Body of pancreas (tissue), 4 donors: Measurements from ENCODE around the gene BRMS1. TPM values are rescaled to one million over a fixed set of nuclear protein-coding genes. Genes with fewer than 3 reads are reported as not detected.

ENCODE experiments used
- ATAC-seq: fragments of 150-250 bp; one replicate; pipeline ENCODE4 v1.9.1; 2016
- DNase-seq, 4 donors: peaks; one replicate each; pipeline ENCODE4 v3.0.0-alpha.2; 2019
- H3K27ac ChIP-seq, 4 donors: fragments of 200-600 bp; sonication (generic); 1 replicate in 3 of 4; 2 replicates in 1 of 4; pipeline versions ENCODE4 v1.5.1 to v1.6.1; 2016 to 2019; ENCODE audit warnings: mild to moderate bottlenecking in 1 of 4, mixed read lengths in 1 of 4, moderate library complexity in 1 of 4
- H3K27me3 ChIP-seq, 2 donors: fragments of 200-600 bp; sonication (generic); one replicate each; pipeline ENCODE4 v1.6.0; 2016; ENCODE audit warnings: mild to moderate bottlenecking in 1 of 2
- H3K36me3 ChIP-seq, 2 donors: fragments of 200-600 bp; sonication (generic); replicated peaks in 1 of 2; 2 replicates each; pipeline ENCODE4 v1.5.1; 2016; ENCODE audit warnings: low read depth in 2 of 2; ENCODE audit not compliant: insufficient read depth in 1 of 2
- H3K4me1 ChIP-seq: fragments of 200-600 bp; sonication (generic); one replicate; pipeline ENCODE4 v1.6.0; 2016
- H3K4me3 ChIP-seq, 2 donors: fragments of 200-600 bp; sonication (generic); 1 replicate in 1 of 2; 2 replicates in 1 of 2; pipeline ENCODE4 v1.5.1; 2016 to 2019
- H3K9me3 ChIP-seq, 3 donors: fragments of 200-600 bp; sonication (generic); 1 replicate in 2 of 3; 2 replicates in 1 of 3; pipeline ENCODE4 v1.5.1; 2016
- POLR2A ChIP-seq, 3 donors: fragments of 450-650 bp; IDR thresholded peaks; one replicate each; pipeline ENCODE4 v1.6.1; 2016; ENCODE audit warnings: antibody characterized with exemption in 3 of 3, mild to moderate bottlenecking in 2 of 3
- WGBS, 2 donors: methylation state at CpG; one replicate each; pipeline ENCODE4 v1.1.5; 2017; 5-methylcytosine and 5-hydroxymethylcytosine counted together
- intact Hi-C: fragments of 100-400 bp; cut with DNase I; formaldehyde crosslinking; loops from one replicate; pipeline ENCODE4 v1.15.1; 2023
- total RNA-seq, 2 donors: library from RNA; depleted of rRNA; stranded (reverse); fragments of >200 nt; gene quantifications; one replicate each; pipeline ENCODE4 v1.1.0, GENCODE V29; 2016
- TF ChIP-seq, protein P1 (sequence below), 7 experiments: fragments of 450-650 bp in 4 of 7; fragments of 200-600 bp in 3 of 7; sonication (generic) in 3 of 7; IDR thresholded peaks; one replicate each; pipeline ENCODE4 v1.5.1; 2016 to 2019; ENCODE audit warnings: antibody characterized with exemption in 7 of 7

The BRMS1 gene
- total RNA-seq, 2 donors from 2014 or later, result 19.4 to 23.1 TPM

DNA sequence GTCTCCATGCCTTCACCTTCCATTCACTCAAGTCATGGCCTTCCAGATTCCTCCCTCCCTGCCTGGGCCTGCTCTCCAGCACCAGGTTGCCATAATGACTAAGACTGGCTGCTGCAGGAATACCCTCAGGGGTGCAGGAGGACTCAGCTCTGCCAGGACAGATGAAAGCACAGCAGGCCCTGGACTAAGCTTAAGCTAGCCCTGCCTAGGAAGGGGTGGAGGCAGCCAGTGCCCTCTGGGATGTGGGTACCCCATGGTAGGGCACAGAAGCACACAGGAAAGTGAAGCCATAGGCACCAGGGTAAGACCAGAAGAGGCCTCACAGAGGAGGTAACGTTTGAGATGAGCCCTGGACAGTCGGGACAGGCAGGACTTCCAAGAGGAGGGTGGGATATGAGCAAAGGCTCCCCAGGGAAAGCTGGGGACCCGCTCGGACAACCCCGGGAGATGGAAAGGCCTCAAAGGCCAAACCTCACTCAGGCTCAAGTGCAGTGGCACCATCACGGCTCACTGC is 5.7 kb downstream of the BRMS1 start:
- no peak overlapping the region for H3K4me3 ChIP-seq
- H3K4me1 ChIP-seq, result peaks cover 41% of the 10 kb centered on the region
- no peaks in the 10 kb centered on the region for H3K9me3 ChIP-seq
- no peaks in the 10 kb centered on the region for H3K27me3 ChIP-seq
- TF ChIP-seq, protein P1, sequence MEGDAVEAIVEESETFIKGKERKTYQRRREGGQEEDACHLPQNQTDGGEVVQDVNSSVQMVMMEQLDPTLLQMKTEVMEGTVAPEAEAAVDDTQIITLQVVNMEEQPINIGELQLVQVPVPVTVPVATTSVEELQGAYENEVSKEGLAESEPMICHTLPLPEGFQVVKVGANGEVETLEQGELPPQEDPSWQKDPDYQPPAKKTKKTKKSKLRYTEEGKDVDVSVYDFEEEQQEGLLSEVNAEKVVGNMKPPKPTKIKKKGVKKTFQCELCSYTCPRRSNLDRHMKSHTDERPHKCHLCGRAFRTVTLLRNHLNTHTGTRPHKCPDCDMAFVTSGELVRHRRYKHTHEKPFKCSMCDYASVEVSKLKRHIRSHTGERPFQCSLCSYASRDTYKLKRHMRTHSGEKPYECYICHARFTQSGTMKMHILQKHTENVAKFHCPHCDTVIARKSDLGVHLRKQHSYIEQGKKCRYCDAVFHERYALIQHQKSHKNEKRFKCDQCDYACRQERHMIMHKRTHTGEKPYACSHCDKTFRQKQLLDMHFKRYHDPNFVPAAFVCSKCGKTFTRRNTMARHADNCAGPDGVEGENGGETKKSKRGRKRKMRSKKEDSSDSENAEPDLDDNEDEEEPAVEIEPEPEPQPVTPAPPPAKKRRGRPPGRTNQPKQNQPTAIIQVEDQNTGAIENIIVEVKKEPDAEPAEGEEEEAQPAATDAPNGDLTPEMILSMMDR (IDR thresholded peaks at IDR 0.05), result no peak
- no peak for TF ChIP-seq POLR2A (IDR thresholded peaks at IDR 0.05)
- no peak overlapping the region for H3K27ac ChIP-seq
- H3K36me3 ChIP-seq, result peaks cover 4 to 16% of the 10 kb centered on the region in 2 donors
- intact Hi-C loops, result no loop called here
- WGBS, 2 donors, result 84 to 85% methylated on average over 5 to 6 of the region's 6 CpGs
- DNase-seq, result no peak
- ATAC-seq, result no peak

DNA sequence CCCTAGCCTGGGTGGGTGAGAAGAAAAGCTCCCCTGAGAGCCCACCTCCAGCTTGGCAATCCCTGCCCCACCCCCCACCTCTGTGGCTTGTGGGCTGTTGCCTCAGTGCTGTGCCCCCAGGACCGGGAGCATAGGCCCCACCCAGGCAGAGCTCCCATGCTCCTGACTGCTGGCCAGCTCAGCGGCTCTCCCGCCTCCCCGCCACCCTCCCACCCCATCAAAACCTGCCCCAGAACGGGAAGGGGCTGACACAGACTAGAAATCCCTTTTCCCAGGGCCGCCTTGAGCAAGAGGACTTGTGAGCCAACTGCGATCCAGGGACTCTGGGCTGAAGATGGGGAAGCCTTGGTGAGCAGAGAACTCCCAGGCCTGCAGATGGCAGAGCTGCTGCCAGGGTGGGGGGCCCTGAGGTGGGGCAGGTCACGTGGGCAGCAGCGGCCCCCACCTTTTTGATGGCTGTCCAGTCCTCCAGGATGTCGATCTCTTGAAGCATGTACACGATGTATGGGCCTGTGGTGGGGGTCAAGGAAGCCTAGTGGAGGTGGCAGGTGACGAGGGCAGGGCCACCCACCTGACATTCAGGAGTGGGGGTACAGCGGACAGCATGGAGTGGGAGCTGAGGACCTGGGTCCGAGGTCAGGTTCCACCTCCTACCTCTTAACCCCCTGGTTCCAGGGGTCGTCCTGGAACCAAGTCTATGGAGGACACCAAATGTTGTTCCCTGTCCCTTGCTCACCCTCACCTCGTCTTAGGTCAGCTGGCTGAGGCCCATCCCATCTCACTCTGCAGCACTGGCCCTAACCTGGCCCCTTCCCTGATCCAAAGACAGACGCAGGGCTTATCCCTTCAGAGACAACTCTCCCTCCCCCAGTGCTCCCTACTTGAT is 6.4 kb downstream of the BRMS1 start:
- intact Hi-C loops, result no loop called here
- H3K9me3 ChIP-seq, result no peaks in the 10 kb centered on the region
- 79 to 84% methylated on average over 8 to 15 of the region's 17 CpGs for WGBS, 2 donors
- H3K36me3 ChIP-seq, result peaks cover 4 to 16% of the 10 kb centered on the region in 2 donors
- H3K27ac ChIP-seq, result no peak overlapping the region
- TF ChIP-seq, protein P1 (IDR thresholded peaks at IDR 0.05), result no peak
- TF ChIP-seq POLR2A (IDR thresholded peaks at IDR 0.05), result no peak
- no peak overlapping the region for H3K4me3 ChIP-seq
- H3K27me3 ChIP-seq, result no peaks in the 10 kb centered on the region
- no peak for DNase-seq
- H3K4me1 ChIP-seq, result peaks cover 34% of the 10 kb centered on the region
- ATAC-seq, result no peak

DNA sequence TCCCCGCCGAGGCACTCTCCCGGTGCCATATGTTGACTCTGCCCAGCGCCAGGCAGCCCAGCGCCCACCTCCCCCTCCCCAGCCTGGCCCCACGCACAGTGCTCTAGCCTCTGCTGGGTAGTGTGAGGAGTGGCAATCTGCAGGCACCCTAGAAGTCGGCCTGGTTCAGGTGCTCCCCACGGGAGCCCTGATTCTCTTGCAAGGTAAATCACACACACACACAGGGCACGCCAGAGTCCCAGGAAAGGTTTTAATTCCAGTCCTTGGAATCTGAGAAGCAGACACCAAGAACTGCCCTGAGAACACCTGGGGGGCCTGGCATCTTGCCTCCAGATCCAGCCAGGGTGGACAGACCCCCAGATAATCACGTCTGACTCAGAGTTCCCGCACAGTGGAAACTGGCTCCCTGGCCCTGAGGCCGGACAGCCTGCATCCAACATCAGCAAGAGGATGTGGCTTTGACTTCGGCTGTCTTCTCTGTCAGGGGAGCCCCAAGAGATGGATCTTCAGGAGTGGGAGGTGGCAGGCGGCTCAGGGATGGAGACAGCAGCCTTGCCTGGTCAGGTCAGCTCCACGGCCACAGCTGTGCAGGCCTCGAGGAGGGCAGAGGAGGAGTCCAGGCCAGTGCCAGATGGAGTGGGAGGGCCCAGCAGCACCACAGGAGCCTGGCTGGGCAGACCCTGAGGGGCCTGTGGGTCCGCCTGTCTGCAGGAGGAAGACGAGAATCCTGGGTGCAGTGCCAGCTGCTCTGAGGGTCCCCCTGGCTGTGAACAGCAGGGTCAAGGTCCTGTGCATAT is 7.6 kb downstream of the BRMS1 start:
- H3K4me1 ChIP-seq, result peaks cover 30% of the 10 kb centered on the region
- no peak for TF ChIP-seq POLR2A (IDR thresholded peaks at IDR 0.05)
- TF ChIP-seq, protein P1 (IDR thresholded peaks at IDR 0.05), result no peak
- DNase-seq, result no peak
- intact Hi-C loops, result no loop called here
- H3K36me3 ChIP-seq, result peaks cover 4 to 16% of the 10 kb centered on the region in 2 donors
- 49 to 62% methylated on average over 3 to 15 of the region's 18 CpGs for WGBS, 2 donors
- H3K9me3 ChIP-seq, result no peaks in the 10 kb centered on the region
- no peak overlapping the region for H3K4me3 ChIP-seq
- H3K27ac ChIP-seq, result peak overlapping the region in 2 of 4 donors; percentile 69 to 74
- no peaks in the 10 kb centered on the region for H3K27me3 ChIP-seq
- ATAC-seq, result no peak

DNA sequence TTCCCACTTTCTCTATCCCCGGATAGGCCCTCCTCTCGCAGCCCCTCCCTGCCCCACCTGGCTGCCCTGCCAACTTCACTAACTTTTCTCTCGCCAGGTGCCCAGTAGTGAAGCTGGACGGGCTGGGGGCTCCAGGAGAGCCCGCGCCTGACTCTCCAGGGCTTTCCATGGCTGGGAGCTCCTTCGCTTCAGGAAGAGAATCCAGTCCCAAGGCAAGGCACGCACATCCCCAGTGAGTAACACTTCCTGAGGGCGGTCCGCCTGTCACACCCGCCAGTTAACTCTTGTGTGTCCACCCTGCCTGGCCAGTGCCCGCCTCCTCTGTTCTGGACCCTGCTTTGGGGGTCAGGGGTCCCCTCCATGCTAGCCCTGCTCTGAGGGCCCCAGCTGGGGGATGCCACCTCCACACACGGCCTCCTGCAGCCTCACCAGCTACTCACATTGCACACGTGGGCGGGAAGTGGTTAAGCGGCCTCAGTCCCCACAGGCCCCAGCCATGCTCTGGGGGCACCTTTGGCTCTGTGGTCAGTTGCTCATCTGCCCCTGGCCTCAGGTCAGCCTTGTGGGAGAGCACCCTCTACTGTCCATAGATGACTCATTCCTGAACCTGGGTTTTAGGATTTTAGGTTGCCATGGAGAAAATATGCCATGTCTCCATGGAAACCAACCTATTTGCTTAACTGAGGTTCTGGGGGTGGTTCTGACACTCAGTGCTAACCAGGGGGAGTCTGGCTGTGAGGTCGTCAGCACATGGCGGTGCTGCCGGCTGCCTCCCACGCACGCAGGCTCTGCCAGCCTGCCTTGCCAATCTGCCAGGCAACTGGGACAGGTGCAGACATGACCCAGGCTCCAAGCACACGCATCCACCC is 8.4 kb downstream of the BRMS1 start, which contains the start of gene RIN1:
Gene RIN1, minus strand, starts transcription at position 201 of the 869 bp plus-strand sequence. Its CDS starts 32 bp downstream, at position 169.
- no peaks in the 10 kb centered on the region for H3K27me3 ChIP-seq
- peak within 1 kb of the TSS in 1 of 2 donors; percentile 18 for H3K4me3 ChIP-seq
- peaks cover 30% of the 10 kb centered on the region for H3K4me1 ChIP-seq
- WGBS, 2 donors, result 3 to 4% methylated on average over 9 to 21 of the region's 22 CpGs
- TF ChIP-seq POLR2A (IDR thresholded peaks at IDR 0.05), result peak in 2 of 3 donors; percentile 45 to 52
- TF ChIP-seq, protein P1 (IDR thresholded peaks at IDR 0.05), result peak in 4 of 7 experiments; percentile 25 to 38 (median 32)
- intact Hi-C loops, result no loop called here
- DNase-seq (peak; percentile 56 to 75 (median 65)), ATAC-seq (peak; percentile 72)
- peak within 1 kb of the TSS in 3 of 4 donors; percentile 31 to 74 (median 69) for H3K27ac ChIP-seq
- H3K9me3 ChIP-seq, result no peaks in the 10 kb centered on the region
- peaks cover 1 to 13% of the 10 kb centered on the region in 2 donors for H3K36me3 ChIP-seq
